Mesenchymal stem cell (in vitro differentiated cells and primary cell): ENCODE measurements around the gene CHST15.

ENCODE experiments used
- DNase-seq: peaks from one replicate; pipeline ENCODE4 v3.0.0-alpha.2; 2013
- H2AFZ ChIP-seq: one replicate; pipeline ENCODE4 v1.6.1; 2013; ENCODE audit warnings: low read depth, mild to moderate bottlenecking, control low read depth, inconsistent platforms, low read length, moderate library complexity
- H2AK5ac ChIP-seq: 2 replicates; pipeline ENCODE4 v1.6.1; 2013; ENCODE audit warnings: low read length, moderate library complexity, mild to moderate bottlenecking, inconsistent platforms; ENCODE audit not compliant: severe bottlenecking
- H2BK120ac ChIP-seq: one replicate; pipeline ENCODE4 v1.6.1; 2013; ENCODE audit warnings: low read depth, mild to moderate bottlenecking, inconsistent platforms, low read length, moderate library complexity
- H2BK12ac ChIP-seq, 2 experiments: one replicate each; pipeline ENCODE4 v1.6.1; 2013; ENCODE audit warnings: inconsistent platforms in 2 of 2, low read length in 2 of 2, mild to moderate bottlenecking in 2 of 2, moderate library complexity in 2 of 2, control low read depth in 1 of 2
- H2BK15ac ChIP-seq: one replicate; pipeline ENCODE4 v1.6.1; 2013; ENCODE audit warnings: mild to moderate bottlenecking, low read depth, inconsistent platforms; ENCODE audit not compliant: poor library complexity, severe bottlenecking
- H2BK5ac ChIP-seq: 2 replicates; pipeline ENCODE4 v1.6.1; 2013; ENCODE audit warnings: low read depth, mild to moderate bottlenecking, low read length, control low read depth, inconsistent platforms; ENCODE audit not compliant: poor library complexity, severe bottlenecking
- H3K14ac ChIP-seq, 2 experiments: one replicate each; pipeline ENCODE4 v1.6.1; 2013; ENCODE audit warnings: inconsistent platforms in 2 of 2, low read length in 2 of 2, control low read depth in 1 of 2, mild to moderate bottlenecking in 1 of 2, moderate library complexity in 1 of 2
- H3K18ac ChIP-seq, 2 experiments: one replicate each; pipeline ENCODE4 v1.6.1; 2013; ENCODE audit warnings: inconsistent platforms in 2 of 2, low read length in 2 of 2, control low read depth in 1 of 2, low read depth in 1 of 2, mild to moderate bottlenecking in 1 of 2
- H3K23ac ChIP-seq, 2 experiments: one replicate each; pipeline ENCODE4 v1.6.1; 2013; ENCODE audit warnings: inconsistent platforms in 2 of 2, low read length in 2 of 2, mild to moderate bottlenecking in 2 of 2, moderate library complexity in 2 of 2, control low read depth in 1 of 2
- H3K27ac ChIP-seq: 2 replicates; pipeline ENCODE4 v1.5.1; 2013; ENCODE audit warnings: mild to moderate bottlenecking, moderate library complexity, low read length, control low read depth, inconsistent platforms; ENCODE audit not compliant: poor library complexity, severe bottlenecking
- H3K27me3 ChIP-seq, 2 experiments: 2 replicates each; pipeline versions ENCODE4 v1.6.1 to v1.7.0; 2013; ENCODE audit warnings: low read length in 2 of 2, mild to moderate bottlenecking in 2 of 2, moderate library complexity in 2 of 2, control low read depth in 1 of 2, inconsistent platforms in 1 of 2; ENCODE audit not compliant: control insufficient read depth in 1 of 2, insufficient read depth in 1 of 2
- H3K36me3 ChIP-seq, 2 experiments: 2 replicates each; pipeline versions ENCODE4 v1.6.1 to v1.7.0; 2013; ENCODE audit warnings: low read length in 2 of 2, control low read depth in 1 of 2, inconsistent platforms in 1 of 2, low read depth in 1 of 2, mild to moderate bottlenecking in 1 of 2; ENCODE audit not compliant: insufficient read depth in 2 of 2, control insufficient read depth in 1 of 2
- H3K4ac ChIP-seq, 2 experiments: one replicate each; pipeline ENCODE4 v1.6.1; 2013; ENCODE audit warnings: inconsistent platforms in 2 of 2, low read length in 2 of 2, mild to moderate bottlenecking in 2 of 2, moderate library complexity in 2 of 2, control low read depth in 1 of 2, low read depth in 1 of 2
- H3K4me1 ChIP-seq: 2 replicates; pipeline ENCODE4 v1.6.1; 2013; ENCODE audit warnings: low read depth, low read length, control low read depth; ENCODE audit not compliant: control insufficient read depth, insufficient read depth
- H3K4me2 ChIP-seq: 2 replicates; pipeline ENCODE4 v1.6.1; 2013; ENCODE audit warnings: low read length, mild to moderate bottlenecking, inconsistent platforms; ENCODE audit not compliant: poor library complexity, severe bottlenecking
- H3K4me3 ChIP-seq, 2 experiments: 2 replicates each; pipeline versions ENCODE4 v1.5.1 to v1.7.0; 2013; ENCODE audit warnings: low read length in 2 of 2, mild to moderate bottlenecking in 2 of 2, control low read depth in 1 of 2, low read depth in 1 of 2; ENCODE audit not compliant: insufficient read depth in 1 of 2
- H3K79me1 ChIP-seq: replicated peaks from 2 replicates; pipeline ENCODE4 v1.6.1; 2013; ENCODE audit warnings: mild to moderate bottlenecking, control low read depth, low read length, inconsistent platforms; ENCODE audit not compliant: poor library complexity, severe bottlenecking
- H3K9ac ChIP-seq: 2 replicates; pipeline ENCODE4 v1.7.0; 2013; ENCODE audit warnings: mild to moderate bottlenecking, low read length, moderate library complexity
- H3K9me3 ChIP-seq: 2 replicates; pipeline ENCODE4 v1.7.0; 2013; ENCODE audit warnings: mild to moderate bottlenecking, low read length; ENCODE audit not compliant: control insufficient read depth
- H4K8ac ChIP-seq: one replicate; pipeline ENCODE4 v1.6.1; 2013; ENCODE audit warnings: inconsistent platforms, mild to moderate bottlenecking, low read length, moderate library complexity
- H4K91ac ChIP-seq: one replicate; pipeline ENCODE4 v1.6.1; 2013; ENCODE audit warnings: mild to moderate bottlenecking, low read length, inconsistent platforms
- WGBS: methylation state at CpG from one replicate; pipeline ENCODE4 v1.1.7; 2013; ENCODE audit warnings: mixed read lengths; 5-methylcytosine and 5-hydroxymethylcytosine counted together

CHST15 gene

GRCh38 chr10:124065382-124066125 lies 27.8 kb downstream of the CHST15 start:
- Histone ChIP-seq H2BK5ac (no peak overlapping the region), H3K14ac (no peak overlapping the region), H3K27me3 (peaks cover 0 to 5% of the 10 kb centered on the region in 2 experiments), H3K4ac (no peak overlapping the region), H3K18ac (no peak overlapping the region), H3K9ac (peak overlapping the region; percentile 2), H4K91ac (no peak overlapping the region), H3K4me1 (peaks cover 21% of the 10 kb centered on the region), H2AK5ac (peak overlapping the region; percentile 40), H2BK120ac (peak overlapping the region; percentile 9), H3K4me3 (no peak overlapping the region), H3K27ac (no peak overlapping the region), H2BK12ac (no peak overlapping the region), H3K79me1 (peaks cover 43% of the 10 kb centered on the region), H3K36me3 (peaks cover 0 to 1% of the 10 kb centered on the region in 2 experiments), H3K9me3 (no peaks in the 10 kb centered on the region), H2AFZ (no peak overlapping the region), H4K8ac (no peak overlapping the region), H3K23ac (no peak overlapping the region), H2BK15ac (peak overlapping the region; percentile 50), H3K4me2 (no peak overlapping the region)
- no peak for DNase-seq
- 63% methylated on average over 12 of the region's 12 CpGs for WGBS

GRCh38 chr10:124064676-124065075 lies 28.7 kb downstream of the CHST15 start:
- Histone ChIP-seq H3K4me1 (peaks cover 24% of the 10 kb centered on the region), H3K79me1 (peaks cover 46% of the 10 kb centered on the region), H2AK5ac (peak overlapping the region; percentile 70), H3K4me2 (no peak overlapping the region), H2BK5ac (no peak overlapping the region), H2BK12ac (no peak overlapping the region), H2BK120ac (no peak overlapping the region), H3K14ac (no peak overlapping the region), H3K4ac (no peak overlapping the region), H3K18ac (no peak overlapping the region), H4K91ac (no peak overlapping the region), H3K23ac (no peak overlapping the region), H4K8ac (no peak overlapping the region), H2AFZ (no peak overlapping the region), H3K4me3 (no peak overlapping the region), H2BK15ac (no peak overlapping the region), H3K9ac (no peak overlapping the region), H3K9me3 (no peaks in the 10 kb centered on the region), H3K36me3 (peaks cover 0 to 9% of the 10 kb centered on the region in 2 experiments), H3K27ac (peak overlapping the region; percentile 3), H3K27me3 (peaks cover 0 to 5% of the 10 kb centered on the region in 2 experiments)
- no peak for DNase-seq
- WGBS: 90% methylated on average over 6 of the region's 6 CpGs

GRCh38 chr10:124063750-124064603 lies 29.4 kb downstream of the CHST15 start:
- Histone ChIP-seq H3K14ac (no peak overlapping the region), H2BK12ac (no peak overlapping the region), H3K27ac (peak overlapping the region; percentile 37), H3K9ac (peak overlapping the region; percentile 77), H3K23ac (no peak overlapping the region), H2BK5ac (no peak overlapping the region), H2BK15ac (no peak overlapping the region), H3K79me1 (peaks cover 45% of the 10 kb centered on the region), H3K9me3 (no peaks in the 10 kb centered on the region), H4K8ac (no peak overlapping the region), H3K4me3 (peak overlapping the region in 1 of 2 experiments; percentile 42), H3K4me2 (no peak overlapping the region), H3K4me1 (peaks cover 20% of the 10 kb centered on the region), H3K36me3 (peaks cover 0 to 9% of the 10 kb centered on the region in 2 experiments), H2AK5ac (no peak overlapping the region), H2BK120ac (no peak overlapping the region), H2AFZ (no peak overlapping the region), H3K4ac (no peak overlapping the region), H3K18ac (no peak overlapping the region), H3K27me3 (peaks cover 0 to 5% of the 10 kb centered on the region in 2 experiments), H4K91ac (no peak overlapping the region)
- 85% methylated on average over 15 of the region's 18 CpGs for WGBS
- DNase-seq: peak; percentile 73

GRCh38 chr10:124062390-124062789 lies 31.0 kb downstream of the CHST15 start:
- Histone ChIP-seq H3K36me3 (peaks cover 0 to 17% of the 10 kb centered on the region in 2 experiments), H3K4ac (no peak overlapping the region), H2BK15ac (no peak overlapping the region)

More at GRCh38 chr10:124062390-124062789, 31.0 kb downstream of the CHST15 start:
- Histone ChIP-seq H2AK5ac (no peak overlapping the region), H2AFZ (no peak overlapping the region), H3K79me1 (peaks cover 48% of the 10 kb centered on the region), H3K4me2 (no peak overlapping the region), H3K18ac (no peak overlapping the region), H3K9me3 (no peaks in the 10 kb centered on the region), H2BK120ac (no peak overlapping the region), H4K8ac (no peak overlapping the region), H2BK5ac (no peak overlapping the region), H3K27ac (no peak overlapping the region), H3K4me3 (no peak overlapping the region), H3K9ac (no peak overlapping the region), H3K4me1 (peaks cover 19% of the 10 kb centered on the region), H3K23ac (no peak overlapping the region), H3K14ac (no peak overlapping the region), H4K91ac (no peak overlapping the region), H3K27me3 (peaks cover 0 to 5% of the 10 kb centered on the region in 2 experiments), H2BK12ac (no peak overlapping the region)
- WGBS: 90% methylated on average over 15 of the region's 15 CpGs
- DNase-seq: no peak
